HPDE6-E6E7 (cell line): ENCODE data around the gene TRAIP.
"Not testable (repeated sequence)": the region's sequence is repeated elsewhere in the genome, so short reads cannot be mapped to it uniquely, and the experiment has no call there.

ENCODE experiments used
- DNase-seq: peaks from one replicate; pipeline ENCODE4 v3.0.0; 2011; ENCODE audit warnings: missing footprints; ENCODE audit errors: extremely low spot score

The TRAIP gene

GRCh38 chr3:49826016-49826415, 30.3 kb downstream of the TRAIP start:
- DNase-seq: no peak

DNA sequence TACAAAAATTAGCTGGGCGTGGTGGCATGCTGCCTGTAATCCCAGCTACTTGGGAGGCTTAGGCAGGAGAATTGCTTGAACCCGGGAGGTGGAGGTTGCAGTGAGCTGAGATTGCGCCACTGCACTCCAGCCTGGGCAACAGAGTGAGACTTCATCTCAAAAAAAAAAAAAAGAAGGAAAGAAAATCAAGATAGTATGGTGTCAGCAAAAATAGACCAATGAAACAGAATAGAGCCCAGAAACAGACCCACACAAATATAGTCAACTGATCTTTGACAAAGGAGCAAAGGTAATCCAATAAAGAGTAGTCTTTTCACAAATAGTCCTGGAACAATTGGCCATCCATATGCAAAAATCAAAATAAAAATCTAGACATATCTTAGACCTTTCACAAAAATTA, 33.2 kb downstream of the TRAIP start:
- DNase-seq: not testable (repeated sequence)

- DNase-seq: peak; percentile 46
Observed at GRCh38 chr3:49813497-49814174, 42.7 kb downstream of the TRAIP start, which contains the start of gene UBA7. UBA7 (minus strand) TSS chr3:49813953; CDS start chr3:49813787, 166 bp downstream.

GRCh38 chr3:49812916-49813496, 43.4 kb downstream of the TRAIP start:
- DNase-seq: no peak

DNA sequence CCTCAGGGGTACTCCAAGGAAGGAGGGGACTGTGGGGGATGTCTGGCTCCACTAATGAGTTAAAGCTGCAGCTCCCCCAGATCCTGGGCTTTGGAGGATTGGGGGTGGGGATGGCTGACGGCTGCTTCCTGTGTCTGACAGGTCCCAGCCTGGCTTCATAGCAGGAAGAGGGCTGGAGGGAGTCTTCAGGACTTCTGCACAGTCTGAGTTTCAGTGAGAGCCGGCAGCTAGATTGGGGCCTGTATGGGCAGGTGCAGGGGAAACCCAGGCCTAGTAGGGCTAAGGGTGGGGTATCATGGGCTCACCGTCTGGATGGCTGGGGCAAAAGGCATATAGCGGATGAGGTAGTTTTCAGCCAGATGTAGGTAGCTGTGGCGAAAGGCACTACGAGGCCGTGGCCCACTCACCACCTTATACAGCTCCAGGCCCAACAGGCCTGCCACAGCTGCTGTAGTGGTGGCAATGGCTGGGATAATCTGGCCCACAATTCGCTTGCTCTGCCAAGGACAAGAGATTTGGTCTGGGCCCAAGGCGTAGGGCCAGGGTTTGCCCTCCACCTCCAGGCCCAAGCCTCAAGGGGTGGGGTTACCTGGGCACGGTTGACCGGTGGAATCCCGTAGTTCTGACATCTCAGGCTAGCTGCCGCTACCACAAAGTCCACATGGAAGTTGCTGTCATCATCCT, 48.8 kb downstream of the TRAIP start:
- DNase-seq: no peak

GRCh38 chr3:49806850-49807249, 49.5 kb downstream of the TRAIP start:
- no peak for DNase-seq

- no peak for DNase-seq
Observed at GRCh38 chr3:49805897-49806701, 50.3 kb downstream of the TRAIP start.

GRCh38 chr3:49805367-49805782, 51.0 kb downstream of the TRAIP start:
- no peak for DNase-seq

DNA sequence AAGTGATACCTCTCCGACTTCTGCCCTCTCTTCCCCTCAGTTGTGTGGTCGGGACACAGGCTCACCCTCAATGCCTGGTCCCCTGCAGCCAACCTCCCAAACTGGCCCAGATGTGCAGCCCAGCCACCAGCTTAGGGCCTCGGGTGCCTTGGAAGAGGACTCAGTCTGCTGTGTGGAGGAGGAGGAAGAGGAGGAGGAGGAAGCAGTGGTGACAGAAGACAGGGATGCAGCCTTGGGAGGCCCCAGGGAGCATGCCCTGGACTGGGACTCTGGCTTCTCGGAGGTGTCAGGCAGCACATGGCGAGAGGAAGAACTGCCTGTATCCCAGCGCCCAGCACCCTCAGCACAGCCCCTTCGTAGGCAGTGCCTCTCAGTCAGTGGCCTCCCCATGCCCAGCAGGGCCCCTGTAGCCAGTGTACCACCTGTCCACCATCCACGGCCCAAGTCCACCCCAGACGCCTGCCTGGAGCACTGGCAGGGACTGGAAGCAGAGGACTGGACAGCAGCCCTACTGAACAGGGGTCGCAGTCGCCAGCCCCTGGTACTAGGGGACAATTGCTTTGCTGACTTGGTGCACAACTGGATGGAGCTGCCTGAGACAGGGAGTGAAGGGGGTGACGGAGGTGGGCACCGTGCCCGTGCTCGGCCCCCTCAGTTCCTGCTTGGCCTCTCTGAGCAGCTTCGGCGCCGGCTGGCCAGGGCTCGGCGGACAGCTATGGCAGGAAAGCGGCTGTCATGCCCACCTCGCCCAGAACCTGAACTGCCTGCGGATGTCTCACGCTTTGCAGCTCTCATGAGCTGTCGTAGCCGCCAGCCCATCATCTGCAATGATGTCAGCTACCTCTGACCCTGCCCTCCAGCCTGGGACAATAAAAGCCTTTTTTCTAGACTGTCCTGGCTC, 52.0 kb downstream of the TRAIP start:
- no peak for DNase-seq

DNA sequence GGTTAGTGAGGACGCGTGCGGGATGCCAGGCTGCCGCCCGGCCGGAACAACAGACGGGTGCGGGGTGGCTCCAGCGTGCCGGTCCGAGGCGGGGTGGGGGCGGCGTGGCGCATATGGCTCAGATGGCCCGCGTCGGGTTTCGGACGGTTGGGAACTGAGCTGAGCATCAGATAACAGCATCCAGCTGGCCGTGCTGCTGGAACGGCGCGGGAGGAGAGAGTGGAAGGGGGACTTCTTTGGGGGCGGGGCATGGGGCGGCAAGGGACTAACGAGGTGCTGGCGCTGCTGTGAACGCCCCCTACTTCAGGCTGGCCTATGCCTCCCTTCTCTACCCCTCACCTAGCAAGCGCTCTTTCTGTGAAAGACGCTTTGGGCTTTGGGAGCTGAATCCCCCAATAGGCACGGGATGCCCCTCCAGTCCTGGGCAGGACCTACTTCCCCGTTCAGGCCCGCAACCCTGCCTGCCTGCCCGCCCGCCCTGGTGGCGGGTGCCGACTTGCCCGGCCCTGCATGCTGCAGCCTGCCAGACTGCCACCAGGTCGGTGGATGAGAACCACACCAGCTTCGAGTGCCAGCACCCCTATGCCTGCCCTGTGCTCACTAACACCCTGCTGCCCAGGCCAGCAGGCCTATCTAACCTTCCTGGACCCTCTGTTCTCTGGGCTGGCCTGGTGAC, 52.8 kb downstream of the TRAIP start:
- DNase-seq: peak; percentile 48

DNA sequence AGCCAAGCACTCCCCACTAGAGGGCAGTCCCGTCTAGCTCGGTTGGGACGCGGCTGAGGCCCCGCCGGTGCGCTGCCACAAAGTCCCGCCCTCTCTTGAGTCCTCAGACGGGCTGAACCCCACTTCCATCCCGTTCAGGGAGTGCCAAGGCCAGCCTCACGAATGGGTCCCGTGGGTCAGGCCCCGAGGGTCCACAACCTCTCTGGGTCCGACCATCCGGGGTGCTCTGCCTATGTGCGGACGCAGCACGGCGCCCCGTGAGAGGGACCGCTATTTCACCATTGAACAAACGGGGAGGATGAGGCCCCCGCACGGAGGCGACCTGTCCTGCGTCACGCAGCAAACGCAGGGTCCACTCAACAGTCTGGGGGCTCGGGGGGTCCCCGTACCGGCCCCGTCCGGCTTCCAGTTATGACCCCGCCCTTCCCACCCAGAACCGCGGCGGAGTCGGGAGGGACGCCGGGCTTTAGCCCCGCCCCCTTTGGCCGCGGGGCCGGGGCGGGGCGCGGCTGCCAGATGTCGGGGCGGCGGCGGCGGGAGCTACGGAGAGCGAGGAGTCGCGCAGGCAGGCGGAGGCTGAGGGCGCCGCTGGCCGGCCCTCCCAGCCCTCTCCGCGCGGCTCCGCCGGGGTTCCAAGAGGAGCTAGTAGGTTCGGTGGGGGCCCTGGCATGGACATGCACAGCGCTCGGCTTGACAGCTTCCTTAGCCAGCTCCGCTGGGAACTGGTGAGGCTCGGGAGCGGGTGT, 53.5 kb downstream of the TRAIP start, which contains the start of gene INKA1:
TSS of gene INKA1 (plus strand) at position 543 of the 746 bp plus-strand sequence. CDS start at position 675, 132 bp downstream.
- peak; percentile 49 for DNase-seq

- DNase-seq: no peak
Observed at GRCh38 chr3:49801160-49801559, 55.2 kb downstream of the TRAIP start.

GRCh38 chr3:49799761-49800160, 56.6 kb downstream of the TRAIP start, which contains the start of gene CDHR4:
CDHR4 (minus strand) TSS chr3:49799873; CDS start chr3:49799812, 61 bp downstream.
- DNase-seq: peak; percentile 63

DNA sequence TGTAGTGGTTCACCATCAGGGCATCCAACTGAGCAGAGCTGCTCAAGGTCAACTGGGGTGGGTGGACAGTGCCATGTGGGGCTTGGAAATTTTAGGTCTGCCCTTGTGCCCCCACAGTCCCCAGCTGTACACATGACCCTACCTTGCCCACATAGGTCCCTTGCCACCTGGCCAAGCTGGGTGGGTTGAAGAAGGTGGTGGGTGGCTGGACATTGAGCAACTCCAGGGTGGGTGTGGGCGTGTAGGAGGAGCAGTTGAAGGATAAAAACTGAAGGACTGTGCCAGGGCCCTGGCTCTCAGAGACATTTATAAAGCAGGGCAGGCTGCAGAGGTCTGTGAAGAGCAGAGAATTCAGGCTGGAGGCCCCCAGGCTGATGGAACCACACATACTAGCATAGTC, 57.3 kb downstream of the TRAIP start:
- no peak for DNase-seq

- DNase-seq: no peak
Observed at GRCh38 chr3:49794926-49795905, 61.1 kb downstream of the TRAIP start.

DNA sequence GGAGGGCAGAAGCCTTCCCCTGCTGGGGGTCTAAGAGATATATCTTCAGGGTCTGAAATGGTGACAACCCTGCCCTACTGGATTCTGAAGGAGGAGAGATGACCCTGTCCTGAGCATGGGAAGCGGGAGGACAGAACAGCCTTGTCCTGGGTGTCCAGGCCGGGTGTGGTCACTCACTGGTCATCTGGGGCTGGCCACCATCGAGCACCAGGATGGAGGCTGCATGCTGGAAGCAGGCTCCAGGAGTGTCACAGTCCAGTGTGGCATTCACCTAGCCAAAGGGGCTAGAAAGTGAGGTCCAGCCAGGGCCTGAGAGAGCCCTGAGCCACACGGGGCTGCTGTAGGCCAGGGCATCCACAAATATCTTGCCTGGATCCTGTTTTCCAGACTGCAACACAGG, 61.9 kb downstream of the TRAIP start:
- DNase-seq: no peak

- no peak for DNase-seq
Observed at GRCh38 chr3:49793486-49794085, 62.8 kb downstream of the TRAIP start.
